DND-41 (cell line): Measurements from ENCODE around the gene PRR15L.

Source experiments
- ATAC-seq: fragments of 200-7000 bp; cut with Tn5 transposase; 3 replicates; pipeline ENCODE4 v1.9.1; 2021; ENCODE audit warnings: low read depth; ENCODE audit not compliant: insufficient read depth
- DNase-seq: peaks from one replicate; pipeline ENCODE4 v3.0.0-alpha.2; 2020
- H2AFZ ChIP-seq: 2 replicates; pipeline ENCODE4 v1.6.0; 2012; ENCODE audit warnings: low read depth, low read length
- H3K27ac ChIP-seq: 2 replicates; pipeline ENCODE4 v1.5.1; 2012; ENCODE audit warnings: low read length, inconsistent platforms
- H3K27me3 ChIP-seq: fragments of 200-600 bp; sonication (generic); 2 replicates; pipeline ENCODE4 v1.6.0; 2012; ENCODE audit warnings: low read length, mild to moderate bottlenecking, inconsistent platforms; ENCODE audit not compliant: insufficient read depth, poor library complexity
- H3K36me3 ChIP-seq: 2 replicates; pipeline ENCODE4 v1.5.1; 2012; ENCODE audit warnings: low read length, inconsistent platforms; ENCODE audit not compliant: insufficient read depth
- H3K4me1 ChIP-seq: 2 replicates; pipeline ENCODE4 v1.5.1; 2012; ENCODE audit warnings: mild to moderate bottlenecking, low read length; ENCODE audit not compliant: insufficient read depth
- H3K4me2 ChIP-seq: 2 replicates; pipeline ENCODE4 v1.6.0; 2012; ENCODE audit warnings: mild to moderate bottlenecking, moderate library complexity, low read length, inconsistent platforms; ENCODE audit not compliant: insufficient read depth
- H3K4me3 ChIP-seq, 2 experiments: fragments of 200-600 bp in 1 of 2; shearing (Covaris generic) in 1 of 2; 2 replicates each; pipeline ENCODE4 v1.5.1; 2012 to 2016; ENCODE audit warnings: inconsistent platforms in 2 of 2, low read length in 2 of 2, mild to moderate bottlenecking in 2 of 2, low read depth in 1 of 2, moderate library complexity in 1 of 2
- H3K79me2 ChIP-seq: 2 replicates; pipeline ENCODE4 v1.6.0; 2012; ENCODE audit warnings: low read length, inconsistent platforms; ENCODE audit not compliant: insufficient read depth
- H3K9ac ChIP-seq: 2 replicates; pipeline ENCODE4 v1.6.0; 2012; ENCODE audit warnings: low read depth, mild to moderate bottlenecking, inconsistent platforms, low read length, moderate library complexity
- H3K9me3 ChIP-seq: 2 replicates; pipeline ENCODE4 v1.5.1; 2012; ENCODE audit warnings: low read length, moderate library complexity, mild to moderate bottlenecking, inconsistent platforms; ENCODE audit not compliant: insufficient read depth, severe bottlenecking
- H4K20me1 ChIP-seq: 2 replicates; pipeline ENCODE4 v1.6.0; 2012; ENCODE audit warnings: low read length; ENCODE audit not compliant: insufficient read depth
- CTCF ChIP-seq: IDR thresholded peaks from 2 replicates; pipeline ENCODE4 v1.5.1; 2012; ENCODE audit warnings: borderline replicate concordance, low read length, moderate library complexity, mild to moderate bottlenecking; ENCODE audit not compliant: poor library complexity, severe bottlenecking; ENCODE audit errors: extremely low read depth
- EZH2 ChIP-seq: IDR thresholded peaks from 3 replicates; pipeline ENCODE4 v1.6.1; 2012; ENCODE audit warnings: borderline replicate concordance, low read depth, mild to moderate bottlenecking, moderate library complexity, low read length, inconsistent platforms; ENCODE audit not compliant: severe bottlenecking

The PRR15L gene

DNA sequence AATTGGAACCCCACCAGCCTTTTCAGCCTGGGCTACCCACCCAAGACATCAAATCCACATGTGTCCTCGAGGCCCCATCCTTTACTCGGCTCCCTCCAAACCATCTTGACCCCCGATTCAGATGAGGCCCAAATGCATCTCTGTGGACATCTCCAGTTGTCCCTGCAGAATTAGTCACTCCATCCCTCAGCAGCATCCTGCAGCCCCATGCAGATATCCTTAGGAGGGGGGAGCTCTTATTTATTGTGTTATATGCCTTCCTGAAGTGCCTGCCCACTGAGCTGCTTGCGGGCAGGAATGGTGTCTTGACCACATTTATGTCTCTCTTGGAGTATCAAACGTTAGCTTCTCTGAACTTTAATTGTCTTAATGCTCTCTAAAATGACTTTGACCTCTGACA lies 28.8 kb upstream of the PRR15L start:
- Histone ChIP-seq H3K27ac (no peak overlapping the region), H3K9ac (no peak overlapping the region), H3K79me2 (no peaks in the 10 kb centered on the region), H3K4me3 (no peak overlapping the region), H2AFZ (no peak overlapping the region), H3K4me2 (no peak overlapping the region), H3K36me3 (peaks cover 28% of the 10 kb centered on the region), H3K27me3 (no peaks in the 10 kb centered on the region), H3K9me3 (no peaks in the 10 kb centered on the region), H4K20me1 (peaks cover 4% of the 10 kb centered on the region; the same call in 1 of the 2 replicates), H3K4me1 (peaks cover 9% of the 10 kb centered on the region)
- DNase-seq (no peak), ATAC-seq (no peak)
- TF ChIP-seq CTCF (no peak), EZH2 (no peak)

DNA sequence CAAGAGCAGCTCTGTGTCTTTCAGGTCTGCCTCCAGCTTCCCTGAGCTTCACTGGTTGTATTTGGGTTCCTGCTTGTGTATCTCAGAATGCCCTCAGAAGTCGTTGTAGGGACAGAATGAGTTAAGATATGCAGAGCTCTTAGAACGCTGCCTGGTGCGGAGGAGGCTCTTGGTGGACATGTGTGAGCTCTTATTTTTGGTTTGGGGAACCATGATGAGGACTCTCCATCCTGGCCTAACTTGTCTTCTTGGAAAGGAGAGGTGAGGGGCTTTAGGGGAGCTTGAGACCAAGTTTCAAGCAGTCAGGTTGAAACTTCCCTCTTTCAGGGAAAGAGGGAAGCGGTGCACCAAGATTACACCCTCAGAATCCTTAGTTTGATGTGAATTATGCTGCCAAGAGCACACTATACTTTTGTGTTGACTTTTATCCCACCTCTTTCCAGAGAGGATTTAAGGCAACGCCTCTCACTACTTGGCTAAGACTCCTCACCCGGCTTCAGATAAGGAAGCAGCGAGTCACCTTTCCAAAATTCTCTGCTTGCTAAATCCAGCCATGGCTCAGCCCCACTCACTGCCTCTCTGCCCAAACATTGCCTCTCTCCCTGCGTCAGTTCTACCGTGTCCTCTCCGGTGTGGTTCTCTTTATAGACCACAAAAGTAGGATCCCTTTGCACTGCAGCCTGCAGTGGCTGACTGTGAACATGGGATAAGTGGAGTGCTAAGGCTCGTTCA lies 26.0 kb upstream of the PRR15L start:
- Histone ChIP-seq H3K4me3 (no peak overlapping the region), H3K9ac (no peak overlapping the region), H3K27ac (no peak overlapping the region), H3K36me3 (peaks cover 57% of the 10 kb centered on the region), H4K20me1 (peaks cover 16% of the 10 kb centered on the region; the same call in 1 of the 2 replicates), H3K4me1 (peaks cover 24% of the 10 kb centered on the region), H3K9me3 (no peaks in the 10 kb centered on the region), H2AFZ (no peak overlapping the region), H3K4me2 (no peak overlapping the region), H3K79me2 (no peaks in the 10 kb centered on the region), H3K27me3 (no peaks in the 10 kb centered on the region)
- TF ChIP-seq EZH2 = no peak
- TF ChIP-seq CTCF = no peak
- DNase-seq = no peak
- ATAC-seq = no peak

GRCh38 chr17:47982645-47983390 lies 25.1 kb upstream of the PRR15L start:
- TF ChIP-seq CTCF = no peak
- no peak for TF ChIP-seq EZH2
- peaks cover 24% of the 10 kb centered on the region for H3K4me1 ChIP-seq
- no peak overlapping the region for H3K27ac ChIP-seq
- H3K4me3 ChIP-seq = no peak overlapping the region
- H3K27me3 ChIP-seq = no peaks in the 10 kb centered on the region
- H2AFZ ChIP-seq = no peak overlapping the region
- ATAC-seq (no peak), DNase-seq (no peak)
- peaks cover 64% of the 10 kb centered on the region for H3K36me3 ChIP-seq
- no peak overlapping the region for H3K9ac ChIP-seq
- no peaks in the 10 kb centered on the region for H3K9me3 ChIP-seq
- H4K20me1 ChIP-seq = peaks cover 19% of the 10 kb centered on the region; the same call in 1 of the 2 replicates
- H3K79me2 ChIP-seq = no peaks in the 10 kb centered on the region
- H3K4me2 ChIP-seq = no peak overlapping the region
